ENCODE results near the gene C10orf67. TPM values are rescaled to one million over a fixed set of nuclear protein-coding genes. Genes with fewer than 3 reads are reported as not detected.

C10orf67 gene
- total RNA-seq, 4 donors from 2014 or later, result 0.09 TPM; not detected in 3

GRCh38 chr10:23156447-23157150 is 188.0 kb downstream of the C10orf67 start:
- H3K4me1 ChIP-seq, result no peaks in the 10 kb centered on the region
- intact Hi-C loops (cut with DNase I; ENCODE audit: low total_unique reads) (no loop called here), in situ Hi-C loops (cut with MboI; ENCODE audit: low sequenced_read_pairs in 4 of 4) (loop anchor here in 1 of 4 donors (25.0 kb wide), 1 partner anchor 1406 kb away; no protein-coding TSS in a partner anchor)
- H3K4me3 ChIP-seq, result no peak overlapping the region
- ATAC-seq (no peak), DNase-seq (no peak)
- H3K36me3 ChIP-seq, result no peaks in the 10 kb centered on the region
- no peak for TF ChIP-seq POLR2A (IDR thresholded peaks at IDR 0.05)
- no peak for TF ChIP-seq CTCF (IDR thresholded peaks at IDR 0.05 in 4 of 5, conservative IDR thresholded peaks at IDR 0.05 in 1 of 5)
- no peak overlapping the region for H3K27ac ChIP-seq
- H3K27me3 ChIP-seq, result peaks cover 0 to 5% (median 0%) of the 10 kb centered on the region in 3 donors
- no peaks in the 10 kb centered on the region for H3K9me3 ChIP-seq

- intact Hi-C loops (cut with DNase I; ENCODE audit: low total_unique reads) (no loop called here), in situ Hi-C loops (cut with MboI; ENCODE audit: low sequenced_read_pairs in 4 of 4) (loop anchor here in 1 of 4 donors (25.0 kb wide), 1 partner anchor 1407 kb away; no protein-coding TSS in a partner anchor)
- Histone ChIP-seq H3K4me3 (no peak overlapping the region), H3K27me3 (peaks cover 0 to 5% (median 0%) of the 10 kb centered on the region in 3 donors), H3K9me3 (no peaks in the 10 kb centered on the region), H3K27ac (no peak overlapping the region), H3K36me3 (no peaks in the 10 kb centered on the region), H3K4me1 (no peaks in the 10 kb centered on the region)
- no peak for TF ChIP-seq POLR2A (IDR thresholded peaks at IDR 0.05)
- no peak for TF ChIP-seq CTCF (IDR thresholded peaks at IDR 0.05 in 4 of 5, conservative IDR thresholded peaks at IDR 0.05 in 1 of 5)
- ATAC-seq (no peak), DNase-seq (no peak)
Observed at GRCh38 chr10:23155169-23155568, 189.4 kb downstream of the C10orf67 start.

MicroRNAs encoded within 50 kb of the gene (microRNA counts, 767-probe panel; counts per million panel counts)
- 356 to 448 counts per million in 2 donors for microRNA hsa-miR-1254

Small RNA genes within 50 kb of the gene (microRNA-seq; reads per million reads assigned to microRNA genes)
- gene MIR1254-2 (ENCODE audit: borderline replicate concordance in 2 of 2), result 0 reads per million in 2 donors

Other genes with a start within 250 kb of the C10orf67 start
- gene MSRB2, start 249.2 kb downstream of the C10orf67 start, total RNA-seq, result 10 to 100 TPM; 24.3 to 43.5 (median 29.4) TPM
- gene PTF1A, start 152.5 kb downstream of the C10orf67 start, total RNA-seq, result not detected
- 10 to 100 TPM in 1 of 4 donors, 1 to 10 TPM in 3; 5.3 to 16.9 (median 7.7) TPM for gene OTUD1, start 94.3 kb upstream of the C10orf67 start, total RNA-seq